Uterus (tissue), 4 donors: ENCODE measurements around the gene DNAJB5. TPM values are rescaled to one million over a fixed set of nuclear protein-coding genes. Genes with fewer than 3 reads are reported as not detected.

Source experiments
- DNase-seq, 2 donors: peaks; one replicate each; pipeline ENCODE4 v3.0.0-alpha.2; 2019 to 2020
- H3K27ac ChIP-seq, 2 donors: fragments of 200-600 bp; sonication (generic); 1 replicate in 1 of 2; 2 replicates in 1 of 2; pipeline ENCODE4 v1.5.1; 2016 to 2018
- H3K27me3 ChIP-seq, 2 donors: fragments of 200-600 bp; sonication (generic); one replicate each; pipeline ENCODE4 v1.5.1; 2018 to 2019; ENCODE audit warnings: control low read depth in 1 of 2
- H3K36me3 ChIP-seq, 2 donors: fragments of 200-600 bp; sonication (generic); one replicate each; pipeline ENCODE4 v1.5.1; 2019; ENCODE audit warnings: control low read depth in 1 of 2
- H3K4me1 ChIP-seq, 2 donors: fragments of 200-600 bp; sonication (generic); one replicate each; pipeline ENCODE4 v1.5.1; 2018 to 2019; ENCODE audit warnings: control low read depth in 1 of 2
- H3K4me3 ChIP-seq, 2 donors: fragments of 200-600 bp; sonication (generic); 1 replicate in 1 of 2; 2 replicates in 1 of 2; pipeline ENCODE4 v1.5.1; 2018 to 2019; ENCODE audit warnings: mild to moderate bottlenecking in 1 of 2
- H3K9me3 ChIP-seq, 2 donors: fragments of 200-600 bp; sonication (generic); one replicate each; pipeline ENCODE4 v1.5.1; 2019; ENCODE audit warnings: control low read depth in 1 of 2
- POLR2A ChIP-seq, 2 donors: fragments of 450-650 bp; IDR thresholded peaks; one replicate each; pipeline ENCODE4 v1.6.1; 2016; ENCODE audit warnings: antibody characterized with exemption in 2 of 2, mild to moderate bottlenecking in 1 of 2, moderate library complexity in 1 of 2
- intact Hi-C: fragments of 100-400 bp; cut with DNase I; formaldehyde crosslinking; loops from one replicate; pipeline ENCODE4 v1.15.1; 2023; ENCODE audit warnings: low total_unique reads
- total RNA-seq, 4 donors: library from RNA; depleted of rRNA in 3 of 4; stranded (reverse); fragments of >200 nt in 3 of 4; gene quantifications; one replicate each; pipeline versions ENCODE4 v1.1.0 to v1.2.4, GENCODE V29; 2014 to 2023
- TF ChIP-seq, protein P1 (sequence below), 4 experiments: fragments of 200-600 bp in 2 of 4; fragments of 450-650 bp in 2 of 4; sonication (generic) in 2 of 4; IDR thresholded peaks; one replicate each; pipeline ENCODE4 v1.5.1; 2016 to 2019; ENCODE audit warnings: antibody characterized with exemption in 4 of 4, mild to moderate bottlenecking in 2 of 4, moderate library complexity in 1 of 4
- donor health status: DM: yes; HTN: yes; CAD: no.

DNAJB5 gene
- total RNA-seq, 4 donors from 2014 or later: 9.7 to 45.0 (median 25.1) TPM

DNA sequence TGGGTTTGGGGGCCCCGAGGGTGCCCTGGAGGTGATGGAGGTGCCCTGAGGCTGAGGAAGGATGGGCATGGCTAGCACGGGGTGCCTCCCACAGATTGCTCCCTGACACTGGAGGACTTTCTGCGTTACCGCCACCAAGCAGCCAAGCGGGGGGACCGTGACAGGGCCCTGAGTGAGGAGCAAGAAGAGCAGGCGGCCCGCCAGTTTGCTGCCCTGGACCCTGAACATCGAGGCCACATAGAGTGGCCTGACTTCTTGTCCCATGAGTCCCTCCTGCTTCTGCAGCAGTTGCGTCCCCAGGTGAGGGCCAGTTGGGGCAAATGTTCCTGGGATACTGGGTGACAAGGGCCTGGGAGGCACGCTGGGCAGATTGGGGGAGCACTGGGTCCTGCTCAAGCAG is 13.1 kb upstream of the DNAJB5 start:
- intact Hi-C loops: no loop called here
- no peaks in the 10 kb centered on the region for H3K9me3 ChIP-seq
- no peak overlapping the region for H3K27ac ChIP-seq
- no peak for DNase-seq
- H3K36me3 ChIP-seq: no peaks in the 10 kb centered on the region
- no peaks in the 10 kb centered on the region for H3K27me3 ChIP-seq
- TF ChIP-seq, protein P1, sequence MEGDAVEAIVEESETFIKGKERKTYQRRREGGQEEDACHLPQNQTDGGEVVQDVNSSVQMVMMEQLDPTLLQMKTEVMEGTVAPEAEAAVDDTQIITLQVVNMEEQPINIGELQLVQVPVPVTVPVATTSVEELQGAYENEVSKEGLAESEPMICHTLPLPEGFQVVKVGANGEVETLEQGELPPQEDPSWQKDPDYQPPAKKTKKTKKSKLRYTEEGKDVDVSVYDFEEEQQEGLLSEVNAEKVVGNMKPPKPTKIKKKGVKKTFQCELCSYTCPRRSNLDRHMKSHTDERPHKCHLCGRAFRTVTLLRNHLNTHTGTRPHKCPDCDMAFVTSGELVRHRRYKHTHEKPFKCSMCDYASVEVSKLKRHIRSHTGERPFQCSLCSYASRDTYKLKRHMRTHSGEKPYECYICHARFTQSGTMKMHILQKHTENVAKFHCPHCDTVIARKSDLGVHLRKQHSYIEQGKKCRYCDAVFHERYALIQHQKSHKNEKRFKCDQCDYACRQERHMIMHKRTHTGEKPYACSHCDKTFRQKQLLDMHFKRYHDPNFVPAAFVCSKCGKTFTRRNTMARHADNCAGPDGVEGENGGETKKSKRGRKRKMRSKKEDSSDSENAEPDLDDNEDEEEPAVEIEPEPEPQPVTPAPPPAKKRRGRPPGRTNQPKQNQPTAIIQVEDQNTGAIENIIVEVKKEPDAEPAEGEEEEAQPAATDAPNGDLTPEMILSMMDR (IDR thresholded peaks at IDR 0.05): no peak
- no peak for TF ChIP-seq POLR2A (IDR thresholded peaks at IDR 0.05)
- H3K4me3 ChIP-seq: no peak overlapping the region
- H3K4me1 ChIP-seq: no peaks in the 10 kb centered on the region

DNA sequence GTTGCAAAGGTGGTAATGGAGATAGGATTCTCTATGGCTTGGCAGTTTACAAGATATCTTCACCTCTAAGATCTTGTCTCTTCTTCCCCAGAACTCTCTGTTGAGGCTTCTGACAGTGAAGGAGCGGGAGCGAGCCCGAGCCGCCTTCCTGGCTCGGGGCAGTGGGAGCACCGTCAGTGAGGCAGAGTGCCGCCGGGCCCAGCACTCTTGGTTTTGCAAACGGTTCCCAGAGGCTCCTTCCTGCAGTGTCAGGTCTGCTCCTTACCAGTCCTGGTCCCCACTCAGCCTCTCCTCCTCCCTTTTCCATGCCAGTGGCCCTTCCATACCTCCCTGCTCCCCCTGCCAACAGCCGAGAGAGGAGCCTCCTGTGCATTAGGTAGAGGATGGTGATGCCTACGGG is 12.6 kb upstream of the DNAJB5 start:
- H3K4me1 ChIP-seq: no peaks in the 10 kb centered on the region
- H3K36me3 ChIP-seq: no peaks in the 10 kb centered on the region
- no peaks in the 10 kb centered on the region for H3K9me3 ChIP-seq
- intact Hi-C loops: no loop called here
- DNase-seq: no peak
- no peak for TF ChIP-seq POLR2A (IDR thresholded peaks at IDR 0.05)
- TF ChIP-seq, protein P1 (IDR thresholded peaks at IDR 0.05): no peak
- no peak overlapping the region for H3K27ac ChIP-seq
- no peak overlapping the region for H3K4me3 ChIP-seq
- H3K27me3 ChIP-seq: no peaks in the 10 kb centered on the region

DNA sequence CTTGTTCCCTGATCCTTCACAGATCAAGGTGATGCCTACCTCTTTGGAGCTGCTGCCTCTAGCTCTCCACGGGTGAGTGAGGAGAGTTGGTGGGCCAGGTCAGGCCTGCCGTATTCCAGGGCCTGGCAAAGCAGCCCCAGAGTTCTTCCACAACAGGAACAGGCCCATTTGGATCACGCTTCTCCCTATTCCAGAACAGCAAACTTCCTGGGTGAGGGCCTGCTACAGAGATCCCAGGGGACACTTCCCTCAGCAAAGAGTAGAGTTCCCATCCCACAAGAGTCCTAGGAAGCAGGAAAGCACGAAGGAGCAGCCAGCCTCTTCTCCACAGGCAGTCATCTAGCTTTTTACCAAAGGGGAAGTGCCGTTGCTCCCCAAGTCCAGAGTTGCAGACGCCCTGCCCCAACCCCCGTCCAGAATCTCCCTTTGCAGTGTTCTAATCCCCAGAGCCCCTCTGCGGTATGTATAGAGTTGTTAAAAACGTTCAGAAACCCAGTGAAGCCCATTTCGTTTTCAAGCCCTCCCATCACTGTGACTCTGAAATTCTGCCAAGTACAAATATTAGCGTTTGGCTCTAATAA is 9.3 kb upstream of the DNAJB5 start:
- no peaks in the 10 kb centered on the region for H3K27me3 ChIP-seq
- no peaks in the 10 kb centered on the region for H3K4me1 ChIP-seq
- intact Hi-C loops: loop anchor here (10.0 kb wide), 1 partner anchor 95 kb away; the partner anchor contains the start of genes FANCG and VCP
- no peaks in the 10 kb centered on the region for H3K36me3 ChIP-seq
- no peak overlapping the region for H3K4me3 ChIP-seq
- no peaks in the 10 kb centered on the region for H3K9me3 ChIP-seq
- TF ChIP-seq POLR2A (IDR thresholded peaks at IDR 0.05): no peak
- no peak overlapping the region for H3K27ac ChIP-seq
- DNase-seq: no peak

DNA sequence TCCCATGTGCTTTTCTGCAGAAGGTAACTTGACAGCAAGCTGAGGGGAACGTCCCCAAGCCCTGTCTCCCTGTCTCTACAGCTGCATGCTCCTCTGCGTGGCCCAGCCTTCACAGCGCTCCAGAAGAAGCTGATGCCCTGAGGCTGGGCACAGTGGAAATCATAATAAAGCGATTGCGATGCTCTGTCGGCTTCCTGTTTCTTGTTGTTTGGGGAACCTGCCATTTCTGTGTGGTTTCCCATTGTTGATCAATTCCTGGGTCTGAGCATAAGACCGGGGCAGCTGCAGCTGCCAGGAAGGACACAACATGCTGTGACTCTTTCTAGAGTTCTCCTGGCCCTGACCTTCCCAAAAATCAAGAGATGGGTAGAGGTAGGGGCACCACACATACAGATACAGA is 7.2 kb upstream of the DNAJB5 start:
- H3K9me3 ChIP-seq: no peaks in the 10 kb centered on the region
- intact Hi-C loops: loop anchor here (10.0 kb wide), 1 partner anchor 92 kb away; the partner anchor contains the start of genes FANCG and VCP
- H3K4me1 ChIP-seq: no peaks in the 10 kb centered on the region
- no peaks in the 10 kb centered on the region for H3K27me3 ChIP-seq
- H3K36me3 ChIP-seq: no peaks in the 10 kb centered on the region
- DNase-seq: no peak
- TF ChIP-seq POLR2A (IDR thresholded peaks at IDR 0.05): no peak
- TF ChIP-seq, protein P1 (IDR thresholded peaks at IDR 0.05): no peak
- H3K27ac ChIP-seq: no peak overlapping the region
- no peak overlapping the region for H3K4me3 ChIP-seq

DNA sequence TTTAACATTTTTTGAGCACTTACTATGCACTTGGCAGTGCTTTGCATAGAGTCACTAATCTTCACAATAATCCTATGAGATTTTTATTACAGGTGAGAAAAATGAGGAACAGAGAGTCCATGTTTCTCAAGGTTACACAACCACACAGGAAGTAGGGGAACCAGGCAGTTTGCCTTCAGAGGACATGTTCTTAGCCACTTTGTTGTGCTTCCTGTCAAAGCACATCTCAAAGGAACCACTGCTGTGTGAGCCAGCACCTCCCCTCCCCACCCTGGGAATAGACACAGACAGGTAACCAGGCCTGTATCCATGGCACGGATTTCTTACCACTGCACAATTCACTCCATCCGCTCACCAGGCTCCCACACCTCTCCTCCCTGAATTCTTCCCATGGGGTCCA is 6.3 kb upstream of the DNAJB5 start:
- Histone ChIP-seq H3K36me3 (no peaks in the 10 kb centered on the region), H3K27ac (no peak overlapping the region), H3K27me3 (no peaks in the 10 kb centered on the region), H3K4me3 (no peak overlapping the region), H3K4me1 (no peaks in the 10 kb centered on the region), H3K9me3 (no peaks in the 10 kb centered on the region)
- DNase-seq: no peak
- intact Hi-C loops: loop anchor here (10.0 kb wide), 1 partner anchor 92 kb away; the partner anchor contains the start of genes FANCG and VCP
- TF ChIP-seq, protein P1 (IDR thresholded peaks at IDR 0.05): no peak
- no peak for TF ChIP-seq POLR2A (IDR thresholded peaks at IDR 0.05)
